K562 (cell line): ENCODE measurements around the gene CHCHD6. TPM values are rescaled to one million over a fixed set of nuclear protein-coding genes. Genes with fewer than 3 reads are reported as not detected.

Experiments
- ATAC-seq: fragments of 200-7000 bp; cut with Tn5 transposase; 3 replicates; pipeline ENCODE4 v1.9.1; 2020; ENCODE audit warnings: moderate library complexity
- BruUV-seq: library from RNA; stranded (reverse); fragments of 400-500 nt; replicated peaks from 2 replicates; lab custom pipeline; 2021; lab: Mats Ljungman, UMichigan
- CTCF ChIA-PET: fragments of 300-600 bp; formaldehyde crosslinking; extraction: SDS; loops from one replicate; lab custom pipeline; 2021; ENCODE audit warnings: low intra/inter-chr PET ratio; lab: Yijun Ruan, JAX
- POLR2A ChIA-PET: fragments of 300-600, 350-650 bp; sonication (Branson Sonifier 250); formaldehyde crosslinking; extraction: SDS; loops from one replicate; lab custom pipeline; 2021; ENCODE audit warnings: antibody characterized with exemption, inconsistent platforms; lab: Yijun Ruan, JAX
- DNase-seq, 4 experiments: peaks; one replicate each; pipeline versions ENCODE4 v3.0.0 to v3.0.0-alpha.2; 2011 to 2018; ENCODE audit warnings: low spot score in 3 of 4, mixed read lengths in 3 of 4; ENCODE audit errors: extremely low read depth in 1 of 4
- FAIRE-seq: peaks from 2 replicates; lab custom pipeline; 2011; peaks lifted over from hg19 to GRCh38; lab: Jason Lieb, UNC
- H2AFZ ChIP-seq: 2 replicates; pipeline ENCODE4 v1.6.0; 2011; ENCODE audit warnings: low read depth, low read length, control low read depth, inconsistent platforms
- H3K27ac ChIP-seq: fragments of 200-600 bp; 3 replicates; pipeline ENCODE4 v1.8.0; 2011; ENCODE audit warnings: low read depth, mild to moderate bottlenecking, control low read depth, inconsistent platforms, low read length, moderate library complexity, mixed read lengths; ENCODE audit errors: extremely low read depth
- H3K27me3 ChIP-seq, 2 experiments: fragments of 300-600 bp in 1 of 2; 2 replicates in 1 of 2; 3 replicates in 1 of 2; pipeline versions ENCODE4 v1.6.0 to v1.8.0; 2011; ENCODE audit warnings: inconsistent platforms in 2 of 2, low read length in 2 of 2, mild to moderate bottlenecking in 1 of 2, mixed read lengths in 1 of 2, moderate library complexity in 1 of 2; ENCODE audit not compliant: control insufficient read depth in 2 of 2, insufficient read depth in 2 of 2
- H3K36me3 ChIP-seq: fragments of 300-600 bp; 3 replicates; pipeline ENCODE4 v1.8.0; 2011; ENCODE audit warnings: mild to moderate bottlenecking, low read length, inconsistent platforms; ENCODE audit not compliant: control insufficient read depth, insufficient read depth
- H3K4me1 ChIP-seq, 2 experiments: fragments of 200-600 bp in 1 of 2; replicated peaks in 1 of 2; 2 replicates in 1 of 2; 3 replicates in 1 of 2; pipeline versions ENCODE4 v1.5.1 to v1.8.0; 2011; ENCODE audit warnings: inconsistent platforms in 2 of 2, low read length in 2 of 2, mild to moderate bottlenecking in 1 of 2, mixed read lengths in 1 of 2, moderate library complexity in 1 of 2; ENCODE audit not compliant: control insufficient read depth in 2 of 2, insufficient read depth in 2 of 2
- H3K4me2 ChIP-seq: 2 replicates; pipeline ENCODE4 v1.6.1; 2011; ENCODE audit warnings: low read length, control low read depth, inconsistent platforms, mixed read lengths; ENCODE audit not compliant: insufficient read depth
- H3K4me3 ChIP-seq: fragments of 200-600 bp; sonication (generic), shearing (Covaris generic); 2 replicates; pipeline ENCODE4 v1.5.1; 2016; ENCODE audit warnings: control low read depth, inconsistent platforms
- H3K79me2 ChIP-seq: fragments of 200-600 bp; 3 replicates; pipeline ENCODE4 v1.8.0; 2011; ENCODE audit warnings: low read length, inconsistent platforms; ENCODE audit not compliant: control insufficient read depth, insufficient read depth
- H3K9ac ChIP-seq, 2 experiments: 2 replicates each; pipeline versions ENCODE4 v1.6.0 to v1.6.1; 2011; ENCODE audit warnings: low read depth in 2 of 2, low read length in 2 of 2, control low read depth in 1 of 2, inconsistent platforms in 1 of 2, mild to moderate bottlenecking in 1 of 2, mixed read lengths in 1 of 2; ENCODE audit not compliant: insufficient read depth in 1 of 2
- H3K9me1 ChIP-seq: one replicate; pipeline ENCODE4 v1.6.0; 2011; ENCODE audit warnings: inconsistent platforms, mild to moderate bottlenecking, low read length, moderate library complexity; ENCODE audit not compliant: control insufficient read depth, insufficient read depth
- H3K9me3 ChIP-seq: replicated peaks from 2 replicates; pipeline ENCODE4 v1.5.1; 2011; ENCODE audit warnings: low read depth, low read length, inconsistent platforms; ENCODE audit not compliant: control insufficient read depth, insufficient read depth
- H4K20me1 ChIP-seq: replicated peaks from 2 replicates; pipeline ENCODE4 v1.6.1; 2011; ENCODE audit warnings: low read length, inconsistent platforms, mixed read lengths; ENCODE audit not compliant: control insufficient read depth, insufficient read depth
- AFF1 ChIP-seq, 2 experiments: fragments of 450-650 bp; IDR thresholded peaks; 2 replicates each; pipeline ENCODE4 v1.6.1; 2018; ENCODE audit warnings: mild to moderate bottlenecking in 2 of 2, low read depth in 1 of 2; ENCODE audit not compliant: partially characterized antibody in 2 of 2
- CCNT2 ChIP-seq: IDR thresholded peaks from 2 replicates; pipeline ENCODE4 v1.6.1; 2011; ENCODE audit warnings: borderline replicate concordance, low read depth, mild to moderate bottlenecking, moderate library complexity, mixed read lengths, low read length; ENCODE audit not compliant: insufficient read length; ENCODE audit errors: extremely low read depth
- MAFK ChIP-seq: IDR thresholded peaks from 2 replicates; pipeline ENCODE4 v1.6.1; 2011; ENCODE audit warnings: low read length, improper control_type of control experiment
- SNRNP70 ChIP-seq: fragments of 200-400 bp; formaldehyde crosslinking; optimal IDR thresholded peaks from 2 replicates; pipeline ENCODE3; 2017; ENCODE audit warnings: low read depth, low read length
- SRSF7 ChIP-seq: fragments of 200-400 bp; formaldehyde crosslinking; optimal IDR thresholded peaks from 2 replicates; pipeline ENCODE3; 2017; ENCODE audit warnings: mild to moderate bottlenecking, low read depth, low read length
- ZNF165 ChIP-seq: fragments of 250-450 bp; sonication (Bioruptor Pico); IDR thresholded peaks from 2 replicates; pipeline ENCODE4 v1.4.0; 2020; ENCODE audit warnings: borderline replicate concordance
- ZNF512 ChIP-seq: IDR thresholded peaks from 2 replicates; pipeline ENCODE4 v1.6.1; 2016; ENCODE audit warnings: missing genetic modification characterization, missing compliant biosample characterization
- WGBS: fragments of 100-300 bp; shearing (Covaris generic); methylation state at CpG from one replicate; pipeline ENCODE4 v1.1.6; 2016; ENCODE audit warnings: low coverage, mixed read lengths; ENCODE audit not compliant: insufficient coverage; ENCODE audit errors: missing lambda C conversion rate; 5-methylcytosine and 5-hydroxymethylcytosine counted together
- in situ Hi-C: fragments of 300-500 bp; cut with MboI; formaldehyde crosslinking; loops from 4 replicates; pipeline ENCODE4 v1.15.0; 2018; ENCODE audit warnings: inconsistent platforms, mixed read lengths
- intact Hi-C: fragments of 100-400 bp; cut with micrococcal nuclease; formaldehyde crosslinking; loops from 2 replicates; pipeline ENCODE4 v1.14.2; 2022
- polyA plus RNA-seq, 8 experiments: library from polyadenylated mRNA; depleted of rRNA in 4 of 8; stranded (reverse) in 5 of 8; unstranded in 3 of 8; fragments of >200 nt; fragmentation: Nextera tagmentation in 2 of 8; fragmentation: Illumina TruSeq in 1 of 8; extraction: Ambion mirVana in 2 of 8; extraction: Trizol in 1 of 8; gene quantifications; 2 replicates each; pipeline versions ENCODE4 v1.2.1 to v1.2.3, GENCODE V29; 2011 to 2014; ENCODE audit warnings: inconsistent platforms in 1 of 8, missing spikeins in 1 of 8
- total RNA-seq, 7 experiments: library from RNA; depleted of rRNA in 6 of 7; stranded (reverse); fragments of >200 nt in 6 of 7; fragmentation: Illumina TruSeq in 2 of 7; extraction: Trizol in 2 of 7; gene quantifications; 2 replicates each; pipeline versions ENCODE4 v1.2.1 to v1.2.3, GENCODE V29; 2011 to 2021; ENCODE audit warnings: low replicate concordance in 1 of 7
- TF ChIP-seq, protein P1 (sequence below): sonication (generic); formaldehyde crosslinking; IDR thresholded peaks from 2 replicates; pipeline ENCODE4 v1.8.1; 2023; ENCODE audit warnings: mild to moderate bottlenecking, missing genetic modification reagents, moderate library complexity
- TF ChIP-seq, protein P2 (sequence below): IDR thresholded peaks from 2 replicates; pipeline ENCODE4 v1.6.1; 2011; ENCODE audit not compliant: insufficient read length; ENCODE audit errors: extremely low read depth
- TF ChIP-seq, protein P3 (sequence below): fragments of 250-450 bp; sonication (Bioruptor Pico); IDR thresholded peaks from 2 replicates; pipeline ENCODE4 v1.5.0; 2022; ENCODE audit warnings: mild to moderate bottlenecking
- TF ChIP-seq, protein P4 (sequence below): sonication (generic); formaldehyde crosslinking; IDR thresholded peaks from 2 replicates; pipeline ENCODE4 v1.5.0; 2020; ENCODE audit warnings: missing genetic modification reagents

CHCHD6 gene
- total and polyA plus RNA-seq, 9 of the 15 experiments (the other 6 are each of a cell fraction or from before 2014, with no cell fraction given) = 4.6 to 18.6 (median 10.9) TPM

DNA sequence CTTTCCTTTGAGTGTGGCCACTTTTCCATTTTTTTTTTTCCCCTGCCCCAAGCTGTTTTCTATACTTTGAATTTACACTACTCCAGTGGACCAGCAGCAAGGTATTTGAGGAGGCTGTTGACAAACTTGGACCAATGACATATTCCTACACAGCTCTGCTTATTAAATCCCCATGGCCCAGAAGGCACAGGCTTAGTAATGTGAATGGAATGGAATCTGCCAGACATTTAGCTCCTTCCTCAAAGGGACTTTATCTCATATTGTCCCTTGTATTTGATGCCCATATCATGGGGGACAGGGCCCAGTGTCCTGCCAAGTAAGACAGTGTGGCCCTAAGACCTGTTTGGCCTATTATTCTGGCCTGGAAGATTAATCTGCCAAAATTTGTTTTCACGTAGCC, 107.5 kb downstream of the CHCHD6 start:
- no peak overlapping the region for H3K9ac ChIP-seq
- BruUV-seq = no TSS peak
- no peak overlapping the region for H2AFZ ChIP-seq
- ATAC-seq (no peak), DNase-seq (no peak), FAIRE-seq (no peak)
- H3K4me2 ChIP-seq = no peak overlapping the region
- no peaks in the 10 kb centered on the region for H3K27me3 ChIP-seq
- no peak overlapping the region for H3K4me3 ChIP-seq
- H3K79me2 ChIP-seq = no peaks in the 10 kb centered on the region
- in situ Hi-C loops (no loop called here), intact Hi-C loops (no loop called here)
- no peaks in the 10 kb centered on the region; a peak in 1 of 5 replicates for H3K4me1 ChIP-seq
- H3K9me1 ChIP-seq = no peaks in the 10 kb centered on the region
- no peak overlapping the region for H3K27ac ChIP-seq
- CTCF ChIA-PET = no interaction called here
- no peaks in the 10 kb centered on the region for H4K20me1 ChIP-seq
- POLR2A ChIA-PET = no interaction called here
- WGBS = 80% methylated on average over 1 of the region's 1 CpG
- H3K9me3 ChIP-seq = no peaks in the 10 kb centered on the region
- H3K36me3 ChIP-seq = no peaks in the 10 kb centered on the region
- TF ChIP-seq, protein P1, sequence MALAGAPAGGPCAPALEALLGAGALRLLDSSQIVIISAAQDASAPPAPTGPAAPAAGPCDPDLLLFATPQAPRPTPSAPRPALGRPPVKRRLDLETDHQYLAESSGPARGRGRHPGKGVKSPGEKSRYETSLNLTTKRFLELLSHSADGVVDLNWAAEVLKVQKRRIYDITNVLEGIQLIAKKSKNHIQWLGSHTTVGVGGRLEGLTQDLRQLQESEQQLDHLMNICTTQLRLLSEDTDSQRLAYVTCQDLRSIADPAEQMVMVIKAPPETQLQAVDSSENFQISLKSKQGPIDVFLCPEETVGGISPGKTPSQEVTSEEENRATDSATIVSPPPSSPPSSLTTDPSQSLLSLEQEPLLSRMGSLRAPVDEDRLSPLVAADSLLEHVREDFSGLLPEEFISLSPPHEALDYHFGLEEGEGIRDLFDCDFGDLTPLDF (CRISPR knock-in tag) = no peak
- TF ChIP-seq AFF1 (IDR thresholded peaks at IDR 0.05; ENCODE audit: low read depth in 1 of 2, partially characterized antibody in 2 of 2) = no peak
- no peak for TF ChIP-seq MAFK
- no peak for TF ChIP-seq ZNF165 (CRISPR knock-in tag)
- TF ChIP-seq, protein P2, sequence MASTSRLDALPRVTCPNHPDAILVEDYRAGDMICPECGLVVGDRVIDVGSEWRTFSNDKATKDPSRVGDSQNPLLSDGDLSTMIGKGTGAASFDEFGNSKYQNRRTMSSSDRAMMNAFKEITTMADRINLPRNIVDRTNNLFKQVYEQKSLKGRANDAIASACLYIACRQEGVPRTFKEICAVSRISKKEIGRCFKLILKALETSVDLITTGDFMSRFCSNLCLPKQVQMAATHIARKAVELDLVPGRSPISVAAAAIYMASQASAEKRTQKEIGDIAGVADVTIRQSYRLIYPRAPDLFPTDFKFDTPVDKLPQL = no peak
- TF ChIP-seq, protein P3, sequence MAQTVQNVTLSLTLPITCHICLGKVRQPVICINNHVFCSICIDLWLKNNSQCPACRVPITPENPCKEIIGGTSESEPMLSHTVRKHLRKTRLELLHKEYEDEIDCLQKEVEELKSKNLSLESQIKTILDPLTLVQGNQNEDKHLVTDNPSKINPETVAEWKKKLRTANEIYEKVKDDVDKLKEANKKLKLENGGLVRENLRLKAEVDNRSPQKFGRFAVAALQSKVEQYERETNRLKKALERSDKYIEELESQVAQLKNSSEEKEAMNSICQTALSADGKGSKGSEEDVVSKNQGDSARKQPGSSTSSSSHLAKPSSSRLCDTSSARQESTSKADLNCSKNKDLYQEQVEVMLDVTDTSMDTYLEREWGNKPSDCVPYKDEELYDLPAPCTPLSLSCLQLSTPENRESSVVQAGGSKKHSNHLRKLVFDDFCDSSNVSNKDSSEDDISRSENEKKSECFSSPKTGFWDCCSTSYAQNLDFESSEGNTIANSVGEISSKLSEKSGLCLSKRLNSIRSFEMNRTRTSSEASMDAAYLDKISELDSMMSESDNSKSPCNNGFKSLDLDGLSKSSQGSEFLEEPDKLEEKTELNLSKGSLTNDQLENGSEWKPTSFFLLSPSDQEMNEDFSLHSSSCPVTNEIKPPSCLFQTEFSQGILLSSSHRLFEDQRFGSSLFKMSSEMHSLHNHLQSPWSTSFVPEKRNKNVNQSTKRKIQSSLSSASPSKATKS (CRISPR knock-in tag) = no peak
- TF ChIP-seq SNRNP70 = no peak
- no peak for TF ChIP-seq CCNT2
- TF ChIP-seq, protein P4, sequence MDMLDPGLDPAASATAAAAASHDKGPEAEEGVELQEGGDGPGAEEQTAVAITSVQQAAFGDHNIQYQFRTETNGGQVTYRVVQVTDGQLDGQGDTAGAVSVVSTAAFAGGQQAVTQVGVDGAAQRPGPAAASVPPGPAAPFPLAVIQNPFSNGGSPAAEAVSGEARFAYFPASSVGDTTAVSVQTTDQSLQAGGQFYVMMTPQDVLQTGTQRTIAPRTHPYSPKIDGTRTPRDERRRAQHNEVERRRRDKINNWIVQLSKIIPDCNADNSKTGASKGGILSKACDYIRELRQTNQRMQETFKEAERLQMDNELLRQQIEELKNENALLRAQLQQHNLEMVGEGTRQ (CRISPR knock-in tag) = no peak
- no peak for TF ChIP-seq ZNF512 (tag)
- TF ChIP-seq SRSF7 = no peak
